ENCODE measurements around the gene IMMP2L.
"Not testable (repeated sequence)": the region's sequence is repeated elsewhere in the genome, so short reads cannot be mapped to it uniquely, and the experiment has no call there.

The IMMP2L gene

DNA sequence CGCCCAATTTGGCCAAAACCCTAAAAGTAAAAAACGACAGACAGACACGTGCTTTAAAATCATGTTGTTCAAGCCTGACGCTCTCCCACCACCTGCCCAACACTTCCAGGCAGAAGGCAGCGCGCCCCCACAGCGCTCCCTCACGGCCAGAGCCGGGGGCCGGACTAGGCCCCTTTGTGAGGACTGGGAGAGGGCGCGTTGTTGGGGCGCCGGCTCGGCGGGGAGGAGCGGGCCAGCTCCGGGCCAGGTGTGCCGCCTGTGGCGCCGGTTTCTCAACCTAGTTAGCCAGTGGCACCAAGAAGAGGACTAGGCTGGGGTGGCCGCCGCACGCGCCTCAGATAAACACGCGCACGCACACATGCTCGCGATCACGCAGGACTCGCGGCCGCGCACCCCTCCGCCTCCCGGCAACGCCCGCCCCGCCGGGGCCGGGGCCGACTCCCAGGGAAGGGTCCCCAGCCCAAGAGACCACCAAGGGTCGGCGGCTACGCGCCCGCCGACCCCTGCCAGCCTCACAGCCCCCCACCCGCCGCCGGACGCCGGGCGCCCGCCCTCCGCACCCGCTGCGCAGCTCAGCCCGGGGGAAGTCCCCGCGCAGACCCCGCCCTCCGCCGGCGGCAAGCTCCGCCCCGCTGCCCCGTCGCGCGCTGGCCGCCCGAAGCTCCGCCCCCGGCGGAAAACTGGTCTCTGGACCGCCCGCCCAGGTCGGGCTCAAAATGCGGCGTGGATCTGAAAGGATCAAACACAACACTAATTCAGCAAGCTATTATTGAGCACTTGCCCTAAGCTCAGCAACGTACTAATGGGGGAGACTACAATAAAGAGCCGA lies at the start of gene IMMP2L:
IMMP2L (minus strand) TSS at position 589 of the 829 bp plus-strand sequence.
- DNase-seq, result peak; percentile 87 to 90

GRCh38 chr7:111609483-111610254 lies 47.4 kb upstream of the IMMP2L start:
- DNase-seq, result not testable (repeated sequence)

- no peak for DNase-seq
Measured at GRCh38 chr7:111607621-111608020, 45.3 kb upstream of the IMMP2L start.

DNA sequence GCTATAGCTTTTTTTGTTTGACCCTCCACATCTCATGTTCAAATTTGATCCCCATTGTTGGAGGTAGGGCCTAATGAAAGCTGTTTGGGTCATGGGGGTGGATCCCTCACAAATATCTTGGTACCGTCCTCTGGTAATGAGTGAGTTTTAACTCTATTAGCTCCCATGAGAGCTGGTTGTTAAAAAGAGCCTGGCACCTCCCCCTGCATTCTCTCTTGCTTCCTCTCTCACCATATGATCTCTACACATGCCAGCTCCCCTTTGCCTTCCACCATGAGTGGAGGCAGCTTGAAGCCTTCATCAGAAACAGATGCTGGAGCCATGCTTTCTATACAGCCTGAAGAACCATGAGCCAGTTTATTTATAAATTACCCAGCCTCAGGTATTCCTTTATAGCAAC lies 43.0 kb upstream of the IMMP2L start:
- DNase-seq, result no peak

GRCh38 chr7:111600091-111600490 lies 37.8 kb upstream of the IMMP2L start:
- DNase-seq, result no peak

DNA sequence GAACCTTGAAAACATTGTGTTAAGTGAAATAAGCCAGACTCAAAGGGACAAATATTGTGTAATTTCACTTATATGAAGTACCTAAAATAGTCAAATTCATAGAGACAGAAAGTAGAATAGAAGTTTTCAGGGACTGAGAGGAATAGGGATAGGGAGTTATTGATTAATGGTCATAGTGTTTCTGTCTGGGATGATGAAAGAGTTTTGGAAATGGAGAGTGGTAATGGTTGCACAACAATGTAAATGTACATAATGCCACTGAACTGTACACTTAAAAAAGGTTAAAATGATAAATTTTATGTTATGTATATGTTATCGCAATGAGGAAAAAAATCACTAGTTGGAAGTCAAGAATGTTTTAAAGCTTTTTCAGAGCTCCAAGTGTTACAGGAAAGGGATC lies 33.5 kb upstream of the IMMP2L start:
- no peak for DNase-seq

- no peak for DNase-seq
Measured at GRCh38 chr7:111594602-111595001, 32.3 kb upstream of the IMMP2L start.

- no peak for DNase-seq
Measured at GRCh38 chr7:111593343-111593742, 31.1 kb upstream of the IMMP2L start.

DNA sequence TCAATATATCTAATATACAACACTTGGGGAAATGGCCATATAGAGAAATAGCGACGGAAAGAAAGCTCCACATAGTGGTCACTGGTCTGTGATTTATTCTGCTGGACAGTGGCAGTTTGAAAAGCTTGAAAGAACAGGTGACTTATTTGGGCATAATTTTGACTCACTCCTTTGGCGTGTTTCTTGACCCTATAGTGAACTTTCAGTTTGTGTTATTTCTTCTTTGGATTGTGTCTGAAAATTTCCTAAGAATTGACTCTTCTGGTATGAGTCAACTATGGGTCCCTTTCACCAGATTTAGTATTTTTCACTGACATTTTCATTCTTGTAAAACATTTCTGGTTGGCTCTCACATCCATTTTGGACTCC lies 25.8 kb upstream of the IMMP2L start:
- DNase-seq, result no peak

- DNase-seq, result no peak
Measured at GRCh38 chr7:111587410-111588064, 25.2 kb upstream of the IMMP2L start.

GRCh38 chr7:111586711-111587409 lies 24.6 kb upstream of the IMMP2L start:
- no peak for DNase-seq

- DNase-seq, result not testable (repeated sequence)
Measured at GRCh38 chr7:111581784-111582488, 19.6 kb upstream of the IMMP2L start.

GRCh38 chr7:111581207-111581606 lies 18.9 kb upstream of the IMMP2L start:
- not testable (repeated sequence) for DNase-seq

GRCh38 chr7:111578754-111579153 lies 16.5 kb upstream of the IMMP2L start:
- DNase-seq, result no peak

GRCh38 chr7:111571720-111572119 lies 9.4 kb upstream of the IMMP2L start:
- no peak for DNase-seq

DNA sequence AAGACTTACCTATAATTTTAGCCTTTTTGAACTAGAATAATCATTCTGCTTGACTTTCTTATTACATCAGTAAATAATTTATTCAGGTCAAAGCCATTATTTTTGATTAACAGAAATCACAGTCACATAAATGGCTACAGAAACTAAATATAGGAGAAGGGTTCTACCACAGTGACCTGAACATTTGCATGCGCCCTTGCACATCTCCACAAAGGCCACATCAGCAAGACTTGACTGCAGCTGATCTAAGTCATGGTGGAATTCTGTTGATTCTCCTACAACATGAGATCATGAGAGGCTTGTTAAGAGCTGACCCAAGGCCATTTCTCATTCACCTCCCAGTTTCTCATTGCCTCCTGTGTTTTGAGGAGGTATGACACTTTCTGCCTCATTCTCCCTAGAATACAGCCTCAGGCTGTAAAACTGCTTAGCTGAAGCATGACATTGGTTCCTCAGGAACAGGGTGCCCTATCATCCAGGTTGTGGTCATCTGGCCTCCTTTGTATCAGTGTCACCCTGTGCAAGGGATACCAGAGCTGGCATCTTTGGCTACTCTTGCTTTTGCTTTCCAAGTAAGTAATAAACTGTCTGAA lies 6.7 kb upstream of the IMMP2L start:
- DNase-seq, result no peak

- DNase-seq, result no peak
Measured at GRCh38 chr7:111568419-111568818, 6.1 kb upstream of the IMMP2L start.

DNA sequence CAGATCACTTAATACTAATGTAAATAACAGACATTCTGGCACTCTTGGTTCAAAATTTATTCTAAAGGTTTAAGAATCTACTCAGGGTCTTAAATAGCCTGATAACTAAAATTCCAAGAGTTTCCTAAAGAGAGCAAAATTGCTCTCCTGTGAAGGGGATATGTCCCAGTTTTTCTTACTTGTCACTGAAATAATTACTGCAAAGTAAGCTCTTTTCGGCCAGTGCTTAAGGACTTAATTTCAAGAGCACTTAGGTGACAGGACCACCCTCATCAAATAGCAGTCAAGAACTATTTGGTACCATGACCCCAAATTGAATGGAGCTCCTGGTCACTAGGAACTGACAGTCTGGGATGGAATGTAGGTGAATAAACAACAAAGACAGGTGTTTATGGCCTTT lies 1.8 kb upstream of the IMMP2L start:
- no peak for DNase-seq

DNA sequence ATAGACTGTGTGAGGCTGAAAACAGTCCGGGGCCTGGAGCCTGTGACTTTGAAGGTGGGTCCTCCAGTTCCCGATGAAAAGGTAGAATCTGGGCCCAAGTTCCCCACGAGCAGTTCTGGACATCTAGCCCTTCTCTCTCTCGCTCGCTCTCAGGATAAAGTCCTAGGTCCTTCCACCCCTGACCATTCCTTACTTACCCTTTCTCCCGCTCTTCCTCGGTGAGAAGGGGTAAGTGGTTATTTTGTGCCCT lies 713 bp downstream of the IMMP2L start:
- DNase-seq, result peak in 1 of 2 donors; percentile 5

DNA sequence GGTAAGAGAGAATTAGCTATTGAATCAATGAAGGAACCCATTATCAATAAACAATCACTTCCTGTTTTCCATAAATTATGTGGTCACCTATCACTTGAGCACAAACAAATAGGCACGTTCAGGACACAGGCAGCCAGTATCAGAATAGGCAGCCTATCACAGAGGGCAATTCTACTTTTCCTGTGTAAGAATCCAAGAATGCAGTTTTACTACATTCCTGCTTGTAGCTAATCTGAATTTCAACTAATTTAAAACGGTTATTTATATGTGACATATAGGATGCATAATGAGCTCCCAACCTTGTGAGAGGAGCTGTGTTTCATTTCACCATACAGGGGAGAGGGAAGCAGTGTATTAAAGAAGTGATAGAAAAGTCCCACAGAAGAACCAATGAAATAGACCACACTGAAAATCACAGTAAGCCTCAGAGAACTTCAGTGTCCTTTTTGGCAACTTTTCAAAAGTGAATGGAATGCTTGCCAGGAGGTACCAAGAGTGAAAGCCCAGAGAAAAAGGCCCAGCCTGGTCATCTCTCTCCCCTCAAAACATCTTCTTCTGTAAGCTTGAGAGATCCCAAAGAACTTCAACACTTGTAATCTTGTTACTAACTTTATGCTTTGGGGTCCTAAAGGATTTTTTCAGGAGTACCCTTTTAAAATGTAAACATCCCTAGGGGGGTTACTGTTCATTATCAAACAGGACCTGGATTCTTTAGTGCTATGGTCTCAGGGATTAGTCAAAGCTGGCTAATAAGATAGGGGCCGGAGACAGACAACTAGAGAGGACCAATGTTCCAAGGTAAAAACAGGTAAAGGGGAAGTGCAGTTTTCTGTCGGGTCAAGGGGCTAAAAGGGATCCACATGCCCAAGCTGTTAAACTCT lies 1.3 kb downstream of the IMMP2L start:
- DNase-seq, result no peak

GRCh38 chr7:111558991-111559390 lies 3.3 kb downstream of the IMMP2L start:
- DNase-seq, result no peak
